GM19463 (cell line): ENCODE results near the gene KIF4B.
"Not testable (repeated sequence)": the region's sequence is repeated elsewhere in the genome, so short reads cannot be mapped to it uniquely, and the experiment has no call there.

Source experiments
- ATAC-seq: cut with Tn5 transposase; IDR thresholded peaks from one replicate; pipeline ENCODE4 v1.9.1; 2021; ENCODE audit warnings: mild to moderate bottlenecking, moderate library complexity; ENCODE audit not compliant: unreplicated experiment

KIF4B gene, protein sequence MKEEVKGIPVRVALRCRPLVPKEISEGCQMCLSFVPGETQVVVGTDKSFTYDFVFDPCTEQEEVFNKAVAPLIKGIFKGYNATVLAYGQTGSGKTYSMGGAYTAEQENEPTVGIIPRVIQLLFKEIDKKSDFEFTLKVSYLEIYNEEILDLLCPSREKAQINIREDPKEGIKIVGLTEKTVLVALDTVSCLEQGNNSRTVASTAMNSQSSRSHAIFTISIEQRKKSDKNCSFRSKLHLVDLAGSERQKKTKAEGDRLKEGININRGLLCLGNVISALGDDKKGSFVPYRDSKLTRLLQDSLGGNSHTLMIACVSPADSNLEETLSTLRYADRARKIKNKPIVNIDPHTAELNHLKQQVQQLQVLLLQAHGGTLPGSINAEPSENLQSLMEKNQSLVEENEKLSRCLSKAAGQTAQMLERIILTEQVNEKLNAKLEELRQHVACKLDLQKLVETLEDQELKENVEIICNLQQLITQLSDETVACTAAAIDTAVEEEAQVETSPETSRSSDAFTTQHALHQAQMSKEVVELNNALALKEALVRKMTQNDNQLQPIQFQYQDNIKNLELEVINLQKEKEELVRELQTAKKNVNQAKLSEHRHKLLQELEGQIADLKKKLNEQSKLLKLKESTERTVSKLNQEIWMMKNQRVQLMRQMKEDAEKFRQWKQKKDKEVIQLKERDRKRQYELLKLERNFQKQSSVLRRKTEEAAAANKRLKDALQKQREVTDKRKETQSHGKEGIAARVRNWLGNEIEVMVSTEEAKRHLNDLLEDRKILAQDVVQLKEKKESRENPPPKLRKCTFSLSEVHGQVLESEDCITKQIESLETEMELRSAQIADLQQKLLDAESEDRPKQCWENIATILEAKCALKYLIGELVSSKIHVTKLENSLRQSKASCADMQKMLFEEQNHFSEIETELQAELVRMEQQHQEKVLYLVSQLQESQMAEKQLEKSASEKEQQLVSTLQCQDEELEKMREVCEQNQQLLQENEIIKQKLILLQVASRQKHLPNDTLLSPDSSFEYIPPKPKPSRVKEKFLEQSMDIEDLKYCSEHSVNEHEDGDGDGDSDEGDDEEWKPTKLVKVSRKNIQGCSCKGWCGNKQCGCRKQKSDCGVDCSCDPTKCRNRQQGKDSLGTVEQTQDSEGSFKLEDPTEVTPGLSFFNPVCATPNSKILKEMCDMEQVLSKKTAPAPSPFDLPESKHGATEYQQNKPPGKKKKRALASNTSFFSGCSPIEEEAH

DNA sequence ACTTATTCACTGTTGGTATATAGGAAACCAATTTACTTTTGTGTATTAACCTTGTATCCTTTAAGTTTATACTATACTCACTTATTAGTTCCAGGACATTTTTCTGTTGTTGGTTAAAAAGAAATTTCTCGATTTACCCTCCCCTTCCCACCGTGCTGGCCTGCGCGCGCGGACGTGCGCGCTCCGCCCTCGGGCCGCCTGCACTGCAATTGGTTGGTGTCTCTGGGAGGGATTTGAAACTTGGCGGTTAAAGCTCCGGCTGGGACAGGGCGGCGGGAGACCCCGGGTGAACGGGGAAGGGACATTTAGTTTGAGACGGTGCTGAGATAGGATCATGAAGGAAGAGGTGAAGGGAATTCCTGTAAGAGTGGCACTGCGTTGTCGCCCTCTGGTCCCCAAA lies at the start of gene KIF4B:
TSS of gene KIF4B (plus strand) at position 230 of the 400 bp plus-strand sequence. CDS start at position 335, 105 bp downstream.
- ATAC-seq: no peak

- ATAC-seq: no peak
Measured at GRCh38 chr5:154966081-154966841, 47.3 kb upstream of the KIF4B start.

GRCh38 chr5:154966874-154967273 lies 46.7 kb upstream of the KIF4B start:
- no peak for ATAC-seq

DNA sequence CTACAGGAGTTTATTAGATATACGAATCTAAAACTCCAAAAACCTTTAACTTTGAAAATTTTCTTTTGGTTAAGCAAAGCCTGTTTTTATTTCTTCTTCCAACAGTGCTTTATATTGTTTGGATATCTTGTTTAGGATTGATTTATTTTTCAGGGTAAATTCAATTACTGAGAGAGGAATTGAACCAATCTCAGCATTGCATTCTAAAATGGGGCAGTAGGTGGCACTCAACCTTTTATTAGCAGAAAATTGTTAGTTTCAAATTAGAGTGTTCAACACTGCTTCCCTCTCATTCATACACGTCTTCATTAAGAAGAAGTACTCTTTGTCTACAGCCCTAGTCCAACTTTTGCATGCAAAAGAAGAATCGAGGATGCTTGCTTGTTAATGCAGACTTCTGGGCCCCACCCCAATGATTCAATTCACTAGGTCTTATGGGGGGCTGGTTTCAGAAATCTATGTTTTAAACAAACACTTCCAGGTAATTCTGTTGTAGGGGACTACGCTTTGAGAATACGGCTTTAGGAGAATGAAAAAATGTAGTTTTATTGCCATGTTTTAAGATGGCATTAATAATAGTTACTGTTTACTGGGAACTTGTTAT lies 46.0 kb upstream of the KIF4B start:
- no peak for ATAC-seq

- ATAC-seq: no peak
Measured at GRCh38 chr5:154968953-154969352, 44.6 kb upstream of the KIF4B start.

- no peak for ATAC-seq
Measured at GRCh38 chr5:154970759-154971158, 42.8 kb upstream of the KIF4B start.

DNA sequence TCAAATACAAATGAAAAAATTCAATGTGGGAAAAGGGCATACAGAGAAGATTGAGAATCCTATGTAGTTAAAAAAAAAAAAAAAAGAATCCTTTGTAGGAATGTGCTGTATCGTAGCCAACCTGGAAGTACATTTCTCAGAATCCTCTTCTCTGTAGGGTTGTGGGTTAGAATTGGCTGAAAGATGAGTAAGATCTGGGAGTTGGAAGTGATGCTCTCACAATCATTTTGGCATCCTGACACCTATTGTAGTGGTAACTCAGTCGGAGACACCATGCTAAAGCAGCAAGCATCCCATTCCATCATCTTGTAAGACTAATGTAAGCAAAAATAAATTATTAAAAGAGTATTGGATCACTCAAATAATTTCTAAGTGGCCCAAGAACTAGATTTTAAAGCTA lies 42.1 kb upstream of the KIF4B start:
- no peak for ATAC-seq

DNA sequence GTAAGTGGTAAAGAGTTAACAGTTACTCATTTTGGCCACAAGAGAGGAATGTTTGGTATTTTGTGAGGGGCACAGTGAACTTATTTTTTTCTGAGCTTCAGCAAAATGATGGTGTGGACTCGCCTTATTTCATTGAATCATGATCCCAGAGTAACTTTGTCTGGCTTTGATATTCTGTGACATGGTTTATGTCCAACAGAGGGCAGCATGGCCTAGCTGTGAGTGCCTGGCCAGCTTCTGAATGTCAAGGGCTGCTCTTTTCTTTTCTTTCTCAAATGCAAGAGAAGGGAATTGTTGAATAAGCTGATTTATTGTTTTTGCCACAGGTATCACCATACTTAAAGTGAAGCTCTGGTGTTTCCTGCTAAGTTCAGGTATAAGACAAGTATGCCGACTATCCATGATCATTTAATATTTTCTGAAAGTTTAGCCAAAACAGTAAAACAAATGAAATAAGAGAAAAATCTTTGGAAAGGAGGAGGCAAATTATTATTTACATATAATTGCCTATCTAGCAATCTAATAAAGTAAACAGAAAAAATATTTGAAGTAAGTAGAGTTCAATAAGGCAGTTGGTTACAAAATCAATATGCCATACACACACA lies 41.0 kb upstream of the KIF4B start:
- ATAC-seq: no peak

- not testable (repeated sequence) for ATAC-seq
Measured at GRCh38 chr5:154976082-154976481, 37.5 kb upstream of the KIF4B start.

- ATAC-seq: no peak
Measured at GRCh38 chr5:154977409-154977808, 36.1 kb upstream of the KIF4B start.

- not testable (repeated sequence) for ATAC-seq
Measured at GRCh38 chr5:154978294-154978693, 35.3 kb upstream of the KIF4B start.

GRCh38 chr5:154984946-154985516 lies 28.5 kb upstream of the KIF4B start:
- ATAC-seq: no peak

DNA sequence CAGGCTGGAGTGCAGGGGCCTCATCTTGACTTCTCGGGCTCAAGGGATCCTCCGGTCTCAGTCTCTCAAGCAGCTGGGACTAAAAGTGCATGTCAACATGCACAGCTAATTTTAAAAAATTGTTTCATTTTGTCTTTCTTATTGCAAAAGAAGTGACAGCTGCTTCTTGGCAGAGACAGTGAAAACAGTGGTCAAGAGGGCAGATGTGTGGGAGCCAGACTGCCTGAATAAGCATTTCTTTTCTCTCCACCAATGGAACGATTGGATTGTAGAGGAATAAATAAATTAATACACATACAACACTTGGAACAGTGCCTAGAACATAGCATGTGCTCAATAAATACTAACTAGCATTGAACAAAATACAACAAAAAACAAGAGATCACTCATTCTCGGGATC lies 27.4 kb upstream of the KIF4B start:
- no peak for ATAC-seq

DNA sequence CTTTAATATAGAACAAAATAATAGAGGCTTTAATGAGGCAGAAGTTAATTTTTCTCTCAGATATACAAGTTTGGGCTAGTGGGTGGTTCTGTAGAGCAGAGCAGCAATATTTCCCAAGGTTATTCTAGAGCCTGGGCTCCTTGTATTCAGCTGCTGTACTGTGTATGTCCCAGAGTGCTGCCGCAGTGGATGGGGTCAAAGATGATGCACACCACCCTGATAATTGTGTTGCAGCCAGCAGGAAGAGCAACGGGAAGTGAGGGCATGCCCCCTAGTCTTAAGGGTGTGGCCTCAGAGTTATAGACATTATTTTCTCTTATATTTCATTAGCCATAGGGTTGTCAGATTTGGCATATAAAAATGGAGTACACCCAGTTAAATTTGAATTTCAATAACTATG lies 23.9 kb upstream of the KIF4B start:
- ATAC-seq: no peak

GRCh38 chr5:154993461-154993860 lies 20.1 kb upstream of the KIF4B start:
- no peak for ATAC-seq

DNA sequence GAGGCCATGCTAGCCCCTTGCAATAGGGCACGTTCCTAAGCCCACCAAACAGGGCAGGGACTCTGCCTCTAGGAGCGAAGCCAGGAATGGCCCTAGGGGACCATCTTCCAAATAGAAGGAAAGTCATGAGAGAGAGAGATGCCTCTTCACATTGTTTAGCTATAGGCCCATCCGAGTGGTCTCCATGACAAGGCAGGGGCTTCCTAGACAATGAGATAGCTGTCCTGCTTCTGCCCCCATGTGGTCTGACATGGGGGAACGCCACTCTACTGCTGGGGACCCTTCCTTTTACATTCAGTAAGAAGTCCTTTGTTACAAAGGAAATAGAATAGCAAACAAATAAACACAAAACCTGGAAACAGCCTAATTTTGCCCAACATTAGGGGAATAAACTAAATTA lies 17.9 kb upstream of the KIF4B start:
- ATAC-seq: no peak

DNA sequence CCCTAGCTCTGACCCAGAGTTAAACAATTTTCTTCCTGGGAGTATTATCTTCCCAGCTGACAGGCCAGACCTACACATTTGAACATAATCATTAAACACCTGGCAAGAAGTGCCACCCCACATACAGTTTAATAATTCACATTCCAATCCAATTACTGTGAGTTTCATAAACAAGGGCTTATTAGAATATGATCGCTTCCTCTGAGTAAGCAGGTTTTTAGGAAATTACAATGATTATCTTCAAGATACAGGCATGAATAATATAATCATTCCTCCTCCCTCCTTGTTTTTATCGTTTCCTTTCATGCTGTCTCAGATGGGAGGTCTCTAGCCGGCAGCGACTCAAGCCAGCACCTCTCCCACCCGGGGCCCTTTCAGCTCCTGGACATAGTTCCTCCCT lies 15.8 kb upstream of the KIF4B start:
- ATAC-seq: no peak

GRCh38 chr5:154999865-155000264 lies 13.7 kb upstream of the KIF4B start:
- no peak for ATAC-seq

- no peak for ATAC-seq
Measured at GRCh38 chr5:155001523-155001922, 12.0 kb upstream of the KIF4B start.
